Measurements from ENCODE around the gene TULP4.

TULP4 gene

DNA sequence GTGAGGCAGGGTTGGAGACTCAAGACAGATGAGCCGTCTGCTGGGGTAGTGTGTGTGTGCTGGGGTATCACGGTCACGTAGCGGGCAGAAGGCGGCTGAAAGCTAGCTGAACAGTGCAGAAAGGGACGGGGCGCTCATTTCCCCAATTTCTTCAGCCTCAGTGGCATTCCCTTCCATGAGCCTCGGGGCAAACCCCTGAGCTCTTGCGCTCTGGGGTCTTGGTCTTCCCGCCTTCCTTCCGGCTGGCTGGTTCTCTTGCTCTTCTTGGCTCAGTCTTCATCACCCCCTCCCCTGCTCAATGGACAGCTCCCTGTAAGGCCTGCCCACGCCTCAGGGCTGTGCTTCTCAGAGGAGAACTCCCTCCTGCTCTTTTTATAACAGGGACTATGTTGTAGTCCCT, 232.2 kb downstream of the TULP4 start:
- no peak for DNase-seq (ENCODE audit: low read depth)
- TF ChIP-seq, protein P1, sequence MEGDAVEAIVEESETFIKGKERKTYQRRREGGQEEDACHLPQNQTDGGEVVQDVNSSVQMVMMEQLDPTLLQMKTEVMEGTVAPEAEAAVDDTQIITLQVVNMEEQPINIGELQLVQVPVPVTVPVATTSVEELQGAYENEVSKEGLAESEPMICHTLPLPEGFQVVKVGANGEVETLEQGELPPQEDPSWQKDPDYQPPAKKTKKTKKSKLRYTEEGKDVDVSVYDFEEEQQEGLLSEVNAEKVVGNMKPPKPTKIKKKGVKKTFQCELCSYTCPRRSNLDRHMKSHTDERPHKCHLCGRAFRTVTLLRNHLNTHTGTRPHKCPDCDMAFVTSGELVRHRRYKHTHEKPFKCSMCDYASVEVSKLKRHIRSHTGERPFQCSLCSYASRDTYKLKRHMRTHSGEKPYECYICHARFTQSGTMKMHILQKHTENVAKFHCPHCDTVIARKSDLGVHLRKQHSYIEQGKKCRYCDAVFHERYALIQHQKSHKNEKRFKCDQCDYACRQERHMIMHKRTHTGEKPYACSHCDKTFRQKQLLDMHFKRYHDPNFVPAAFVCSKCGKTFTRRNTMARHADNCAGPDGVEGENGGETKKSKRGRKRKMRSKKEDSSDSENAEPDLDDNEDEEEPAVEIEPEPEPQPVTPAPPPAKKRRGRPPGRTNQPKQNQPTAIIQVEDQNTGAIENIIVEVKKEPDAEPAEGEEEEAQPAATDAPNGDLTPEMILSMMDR (IDR thresholded peaks at IDR 0.05; ENCODE audit: insufficient read depth, low read depth, low read length, missing control alignments): no peak
- no peak overlapping the region for H3K4me3 ChIP-seq (ENCODE audit: low read depth, low read length)

DNA sequence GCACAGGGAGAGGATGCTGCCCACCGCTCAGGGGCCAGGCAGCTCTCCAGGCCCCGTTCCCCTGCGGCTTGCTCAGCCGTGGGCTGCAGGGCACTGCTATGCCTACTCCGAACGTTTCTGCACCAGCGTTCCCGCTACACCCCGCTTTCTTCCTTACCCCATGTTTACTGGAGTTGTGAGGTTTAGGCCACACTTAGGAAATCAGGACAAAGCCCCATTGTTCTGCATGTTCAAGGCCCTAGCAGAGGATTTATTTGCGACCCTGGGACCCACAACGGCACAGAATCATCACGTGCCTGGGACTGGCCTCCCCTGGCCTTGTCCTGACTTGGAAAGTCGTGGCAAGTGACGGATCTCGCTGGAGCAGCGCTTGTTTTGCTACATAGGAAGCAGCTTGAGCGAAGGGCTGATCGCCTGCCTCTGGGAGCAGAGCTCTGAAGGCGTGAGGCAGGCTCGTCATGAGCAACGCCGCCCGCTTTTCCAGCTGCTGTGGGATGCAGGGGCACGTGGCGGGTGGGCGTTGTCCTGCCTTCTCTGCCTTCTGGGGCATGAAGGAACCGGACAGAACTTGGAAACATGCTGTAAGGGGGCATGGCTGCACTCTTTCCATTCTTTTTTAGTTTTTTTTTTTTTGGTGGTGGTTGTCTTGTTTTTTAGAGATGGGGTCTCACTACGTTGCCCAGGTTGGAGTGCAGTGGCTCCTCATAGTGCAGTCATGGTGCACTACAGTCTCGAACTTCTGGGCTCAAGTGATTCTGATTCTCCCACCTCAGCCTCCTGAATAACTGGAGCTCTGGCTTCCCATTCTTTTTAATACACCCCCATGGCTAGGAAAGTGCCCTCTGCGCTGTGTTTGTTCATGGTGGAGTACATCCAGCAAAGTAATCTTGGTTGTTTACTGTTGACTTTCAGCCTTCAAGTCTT, 233.0 kb downstream of the TULP4 start:
- no peak for DNase-seq (ENCODE audit: low read depth)
- TF ChIP-seq, protein P1 (IDR thresholded peaks at IDR 0.05; ENCODE audit: insufficient read depth, low read depth, low read length, missing control alignments): no peak

DNA sequence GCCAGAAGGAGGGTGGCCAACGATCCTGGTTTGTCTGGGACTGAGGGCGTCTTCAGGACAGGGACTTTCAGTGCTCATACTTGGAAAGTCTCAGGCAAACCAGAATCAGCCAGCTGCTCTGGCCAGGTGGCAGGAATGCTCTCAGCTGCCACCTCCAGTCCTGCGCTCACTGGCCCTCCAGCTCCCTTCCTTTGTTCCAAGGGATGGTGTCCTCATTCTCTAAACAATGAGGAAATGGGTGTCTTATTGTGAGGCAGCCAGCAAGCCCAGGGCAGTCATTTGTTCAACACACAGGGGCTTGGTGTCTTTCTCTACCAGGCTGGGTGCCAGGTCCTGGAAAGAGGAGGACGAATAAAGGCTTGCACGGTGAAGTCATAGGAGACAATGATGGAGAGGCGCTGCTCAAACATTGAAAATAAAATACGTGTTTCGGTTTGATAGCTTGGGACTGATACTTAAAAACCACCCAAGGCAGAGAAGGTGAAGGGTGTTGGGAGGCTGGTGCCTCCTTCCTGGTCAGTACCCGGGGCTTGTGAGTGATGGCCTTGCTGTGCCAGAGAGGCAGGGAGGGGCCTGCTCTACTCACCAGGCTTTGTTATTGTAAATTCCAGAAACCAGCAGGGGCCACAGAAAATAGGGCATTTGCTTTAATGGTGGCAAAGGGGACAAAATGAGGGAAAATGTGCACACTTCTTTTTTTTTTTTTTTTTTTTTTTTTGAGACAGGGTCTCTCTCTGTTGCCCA, 236.3 kb downstream of the TULP4 start:
- DNase-seq (ENCODE audit: low read depth): no peak
- TF ChIP-seq, protein P1 (IDR thresholded peaks at IDR 0.05; ENCODE audit: insufficient read depth, low read depth, low read length, missing control alignments): no peak
- H3K4me3 ChIP-seq (ENCODE audit: low read depth, low read length): no peak overlapping the region

More for the DNA sequence above, 233.0 kb downstream of the TULP4 start:
- no peak overlapping the region for H3K4me3 ChIP-seq (ENCODE audit: low read depth, low read length)

DNA sequence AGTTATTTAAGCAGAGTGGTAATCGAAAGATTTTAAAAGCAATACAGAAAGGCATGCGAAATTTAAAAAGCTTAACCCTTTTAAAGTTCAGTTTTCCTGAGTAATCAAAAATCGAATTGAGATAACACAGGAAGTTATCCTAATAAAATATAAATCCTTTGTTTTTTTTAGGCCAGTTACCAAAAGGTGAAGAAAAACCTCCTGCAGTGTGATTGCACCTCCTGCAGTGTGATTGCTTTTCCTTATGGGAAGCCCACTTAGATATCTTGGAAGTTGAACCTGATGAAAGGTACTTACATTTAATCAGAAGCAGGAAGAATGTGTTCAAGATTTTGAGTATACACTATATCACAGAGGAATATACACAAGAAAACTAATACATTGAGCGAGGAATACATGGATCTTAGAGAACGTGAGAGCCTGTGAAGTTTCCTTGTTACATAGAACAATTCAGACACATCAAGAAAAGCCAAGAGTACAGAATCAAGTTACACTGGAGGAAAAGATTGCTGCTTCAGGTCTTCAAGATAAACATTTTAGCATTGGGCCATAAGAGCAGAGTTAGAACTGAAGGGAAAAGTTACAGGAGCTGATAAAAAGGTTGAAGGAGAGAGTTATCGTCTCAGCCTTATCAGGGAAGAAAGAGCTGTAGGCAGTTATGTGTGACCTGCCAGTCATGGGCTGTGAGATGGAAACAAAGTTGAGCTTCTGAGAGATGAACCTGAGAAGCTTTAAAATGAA, 240.0 kb downstream of the TULP4 start:
- DNase-seq (ENCODE audit: low read depth): no peak
- TF ChIP-seq, protein P1 (IDR thresholded peaks at IDR 0.05; ENCODE audit: insufficient read depth, low read depth, low read length, missing control alignments): no peak
- H3K4me3 ChIP-seq (ENCODE audit: low read depth, low read length): no peak overlapping the region

DNA sequence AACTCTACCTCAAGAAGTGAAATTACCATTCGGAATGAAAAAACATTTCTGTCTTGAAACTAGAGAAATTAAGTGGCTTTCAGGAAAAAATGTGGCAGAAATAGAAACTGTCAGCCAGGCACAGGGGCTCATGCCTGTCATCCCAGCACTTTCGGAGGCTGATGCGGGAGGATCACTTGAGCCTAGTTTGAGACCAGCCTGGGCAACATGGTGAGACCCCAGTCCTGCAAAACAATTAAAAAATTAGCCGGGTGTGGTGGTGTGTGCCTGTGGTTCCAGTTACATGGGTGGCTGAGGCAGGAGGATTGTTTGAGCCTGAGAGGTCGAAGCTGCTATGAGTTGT, 240.5 kb downstream of the TULP4 start:
- H3K4me3 ChIP-seq (ENCODE audit: low read depth, low read length): no peak overlapping the region
- DNase-seq (ENCODE audit: low read depth): peak; percentile 41
- TF ChIP-seq, protein P1 (IDR thresholded peaks at IDR 0.05; ENCODE audit: insufficient read depth, low read depth, low read length, missing control alignments): no peak

DNA sequence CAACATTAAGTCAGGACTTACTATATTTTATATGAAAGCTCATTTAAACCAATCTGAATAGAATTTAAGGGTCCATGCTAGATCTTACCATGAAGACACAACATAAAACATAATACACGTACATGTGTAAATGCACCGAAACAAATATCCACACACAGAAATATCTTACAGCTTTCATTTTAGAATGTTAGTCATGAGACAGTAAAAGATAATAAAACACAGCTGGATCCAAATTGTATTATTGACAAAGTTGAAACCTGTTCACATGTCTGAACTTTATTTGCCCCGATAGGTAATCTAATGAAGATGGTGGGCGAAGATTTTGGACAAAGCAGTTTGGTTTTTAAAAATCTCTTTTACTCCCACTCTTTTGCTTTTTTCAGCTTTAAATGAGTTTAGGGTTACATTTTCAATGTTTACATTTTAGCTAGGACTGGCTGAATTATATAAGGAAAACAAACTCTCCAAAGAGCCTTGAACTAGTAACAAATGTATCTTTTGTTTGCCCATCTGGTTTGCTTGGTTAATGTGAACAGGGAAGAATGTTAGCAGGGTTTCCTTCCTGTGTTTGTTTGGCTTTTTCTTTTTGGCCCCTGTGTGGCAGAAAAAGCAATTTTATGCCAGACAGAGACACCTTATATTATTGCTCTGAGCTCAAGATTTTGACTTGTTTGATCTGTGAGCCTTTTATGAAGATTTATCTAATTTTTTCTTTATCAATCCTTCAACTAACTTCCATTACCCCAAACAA, 242.5 kb downstream of the TULP4 start:
- TF ChIP-seq, protein P1 (IDR thresholded peaks at IDR 0.05; ENCODE audit: insufficient read depth, low read depth, low read length, missing control alignments): no peak
- no peak overlapping the region for H3K4me3 ChIP-seq (ENCODE audit: low read depth, low read length)
- DNase-seq (ENCODE audit: low read depth): no peak

Data from GM12865 (cell line).